Subcutaneous adipose tissue (tissue), 4 donors: ENCODE data around the gene GATA2. TPM values are rescaled to one million over a fixed set of nuclear protein-coding genes. Genes with fewer than 3 reads are reported as not detected.

Experiments used
- total RNA-seq, 4 donors: library from RNA; depleted of rRNA; stranded (reverse); fragments of >200 nt; gene quantifications; one replicate each; pipeline ENCODE4 v1.1.0, GENCODE V29; 2016
- TF ChIP-seq, protein P1 (sequence below): fragments of 450-650 bp; IDR thresholded peaks from one replicate; pipeline ENCODE4 v1.5.1; 2016; ENCODE audit warnings: low read depth, mild to moderate bottlenecking, control low read depth, antibody characterized with exemption, moderate library complexity

Gene GATA2
- total RNA-seq, 4 donors from 2014 or later, result 2.4 to 26.6 (median 11.0) TPM

DNA sequence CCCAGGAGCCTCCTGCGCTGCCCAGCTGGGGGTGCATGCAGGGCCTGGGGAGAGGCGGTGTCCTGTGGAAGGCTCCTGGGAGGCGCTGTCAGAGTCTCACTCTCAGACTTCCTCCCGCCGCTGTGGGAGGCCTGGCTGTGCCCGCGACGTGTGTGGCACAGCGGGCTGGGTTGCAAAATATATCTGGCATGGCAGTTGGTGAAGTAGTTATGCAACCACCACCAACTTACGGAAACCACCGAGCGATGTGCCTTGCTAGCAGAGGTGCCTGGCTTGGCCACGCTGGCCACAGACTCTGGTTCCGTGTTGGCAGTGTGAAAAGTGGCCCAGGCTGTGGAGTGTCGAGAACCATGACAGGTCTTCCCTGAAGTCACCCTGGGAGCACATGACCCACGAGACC lies 30.6 kb upstream of the GATA2 start:
- TF ChIP-seq, protein P1, sequence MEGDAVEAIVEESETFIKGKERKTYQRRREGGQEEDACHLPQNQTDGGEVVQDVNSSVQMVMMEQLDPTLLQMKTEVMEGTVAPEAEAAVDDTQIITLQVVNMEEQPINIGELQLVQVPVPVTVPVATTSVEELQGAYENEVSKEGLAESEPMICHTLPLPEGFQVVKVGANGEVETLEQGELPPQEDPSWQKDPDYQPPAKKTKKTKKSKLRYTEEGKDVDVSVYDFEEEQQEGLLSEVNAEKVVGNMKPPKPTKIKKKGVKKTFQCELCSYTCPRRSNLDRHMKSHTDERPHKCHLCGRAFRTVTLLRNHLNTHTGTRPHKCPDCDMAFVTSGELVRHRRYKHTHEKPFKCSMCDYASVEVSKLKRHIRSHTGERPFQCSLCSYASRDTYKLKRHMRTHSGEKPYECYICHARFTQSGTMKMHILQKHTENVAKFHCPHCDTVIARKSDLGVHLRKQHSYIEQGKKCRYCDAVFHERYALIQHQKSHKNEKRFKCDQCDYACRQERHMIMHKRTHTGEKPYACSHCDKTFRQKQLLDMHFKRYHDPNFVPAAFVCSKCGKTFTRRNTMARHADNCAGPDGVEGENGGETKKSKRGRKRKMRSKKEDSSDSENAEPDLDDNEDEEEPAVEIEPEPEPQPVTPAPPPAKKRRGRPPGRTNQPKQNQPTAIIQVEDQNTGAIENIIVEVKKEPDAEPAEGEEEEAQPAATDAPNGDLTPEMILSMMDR, result no peak

DNA sequence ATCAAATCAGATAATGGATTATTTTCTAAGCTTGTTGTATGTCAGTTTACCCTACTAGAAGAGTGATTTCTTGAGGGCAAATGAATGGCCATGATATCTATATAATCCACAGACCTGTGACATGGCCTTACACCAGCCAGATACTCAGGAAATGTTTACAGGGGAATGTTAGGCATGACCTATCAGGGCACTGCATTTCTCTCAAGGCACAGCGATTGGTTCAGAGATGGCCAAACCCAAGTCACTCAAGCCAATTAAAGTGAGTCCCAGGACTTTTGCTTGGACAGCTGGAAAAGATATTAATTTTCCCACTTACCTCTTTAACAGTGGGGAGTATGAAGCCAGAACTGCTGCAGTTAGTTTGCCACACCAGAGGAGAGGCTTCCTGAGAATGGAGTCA lies 28.7 kb upstream of the GATA2 start:
- TF ChIP-seq, protein P1, result no peak

DNA sequence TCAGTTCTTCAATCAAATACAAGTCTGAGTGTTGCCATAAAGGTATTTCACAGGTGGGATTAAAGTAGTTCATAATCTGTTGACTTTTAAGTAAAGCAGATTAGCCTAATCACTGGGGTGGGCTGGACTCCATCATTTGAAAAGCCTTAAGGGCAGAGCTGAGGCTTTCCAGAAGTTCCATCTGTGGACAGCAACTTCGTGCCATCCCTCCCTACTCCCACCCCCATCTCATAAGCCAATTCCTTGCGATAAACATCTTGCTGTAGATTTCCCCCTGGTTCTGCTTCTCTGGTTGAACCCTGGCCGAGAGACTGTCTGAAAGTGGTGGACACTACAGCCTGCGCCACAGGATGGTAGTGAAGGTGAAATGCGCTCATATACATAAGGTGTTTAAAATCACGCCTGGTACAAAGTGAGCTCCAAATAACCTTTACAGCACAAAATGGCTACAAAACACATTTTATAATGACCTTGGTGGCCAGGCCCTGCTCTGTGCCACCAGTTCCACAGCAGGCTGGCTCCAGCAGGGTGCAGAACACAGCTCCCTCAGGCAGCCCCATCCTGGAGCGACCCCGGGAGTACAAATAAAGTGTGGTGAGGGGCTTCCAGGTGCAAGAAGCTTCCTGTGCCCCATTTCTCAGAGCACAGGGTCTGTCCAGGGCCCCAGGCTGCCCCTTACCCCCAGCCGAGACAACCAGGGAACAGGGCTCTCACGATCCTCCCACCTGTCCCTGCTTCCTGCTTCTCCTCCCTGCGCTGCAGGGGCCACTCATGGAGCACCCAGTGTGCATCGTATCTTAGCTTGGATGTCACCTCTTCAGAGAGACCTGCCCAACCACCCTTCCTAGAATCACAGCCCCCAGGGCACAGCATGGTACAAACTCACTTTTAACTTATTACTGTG lies 25.8 kb upstream of the GATA2 start:
- TF ChIP-seq, protein P1, result no peak

DNA sequence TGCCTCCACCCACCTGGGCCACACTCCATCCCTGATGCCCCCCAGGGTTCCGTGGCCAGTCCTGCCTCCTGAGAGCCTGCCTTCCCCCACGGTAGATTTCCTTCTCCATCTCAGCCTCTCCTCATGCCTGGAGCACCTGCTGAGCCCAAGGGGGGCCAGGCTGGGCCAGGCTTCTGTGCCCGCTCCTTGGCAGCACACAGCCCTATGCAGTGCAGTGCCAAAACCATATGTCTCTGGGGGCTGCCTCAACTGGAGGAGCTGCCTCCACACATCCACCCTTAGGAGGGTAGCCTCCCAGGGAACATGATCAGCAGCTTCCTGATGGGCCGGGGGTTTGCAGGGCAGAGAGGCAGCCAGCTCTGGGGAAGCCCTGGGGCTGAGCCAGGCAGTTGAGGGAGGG lies 24.6 kb upstream of the GATA2 start:
- TF ChIP-seq, protein P1, result no peak

DNA sequence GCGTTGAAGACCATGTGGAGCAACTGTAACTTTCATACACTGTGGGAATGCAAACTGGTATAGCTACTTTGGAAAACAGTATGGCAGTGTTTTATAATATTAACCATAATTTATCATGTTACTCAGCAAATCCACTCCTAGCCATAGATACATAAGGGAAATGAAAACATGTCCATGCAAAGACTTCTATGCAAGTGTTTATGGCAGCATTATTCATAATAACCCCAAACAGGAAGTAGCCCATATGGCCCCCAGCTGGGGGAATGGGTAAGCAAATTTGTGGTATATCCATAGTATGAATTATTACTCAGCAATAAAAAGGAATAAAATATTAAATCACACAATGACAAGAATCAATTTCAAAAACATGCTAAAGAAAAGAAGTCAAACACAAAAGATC lies 23.0 kb upstream of the GATA2 start:
- TF ChIP-seq, protein P1, result no peak

DNA sequence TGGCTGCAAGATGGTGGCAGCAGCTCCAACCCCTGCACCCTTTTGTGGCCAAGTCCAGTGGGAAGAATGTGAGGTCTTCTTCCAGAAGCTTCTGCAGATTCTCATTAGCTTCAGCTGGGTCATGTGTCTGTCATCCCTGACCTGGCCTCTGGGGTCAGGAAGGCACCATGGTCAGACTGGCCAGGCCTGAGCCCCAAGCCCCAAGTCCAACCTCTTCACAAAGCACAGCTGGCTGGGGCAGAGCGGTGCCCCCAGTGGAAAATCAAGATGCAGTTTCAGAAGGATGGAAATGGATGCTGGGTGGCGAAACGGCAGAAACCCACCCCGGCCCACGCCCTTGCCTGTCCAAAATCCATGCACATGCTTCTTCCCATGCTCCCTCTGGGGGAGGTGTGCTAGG lies 15.9 kb upstream of the GATA2 start:
- TF ChIP-seq, protein P1, result no peak

DNA sequence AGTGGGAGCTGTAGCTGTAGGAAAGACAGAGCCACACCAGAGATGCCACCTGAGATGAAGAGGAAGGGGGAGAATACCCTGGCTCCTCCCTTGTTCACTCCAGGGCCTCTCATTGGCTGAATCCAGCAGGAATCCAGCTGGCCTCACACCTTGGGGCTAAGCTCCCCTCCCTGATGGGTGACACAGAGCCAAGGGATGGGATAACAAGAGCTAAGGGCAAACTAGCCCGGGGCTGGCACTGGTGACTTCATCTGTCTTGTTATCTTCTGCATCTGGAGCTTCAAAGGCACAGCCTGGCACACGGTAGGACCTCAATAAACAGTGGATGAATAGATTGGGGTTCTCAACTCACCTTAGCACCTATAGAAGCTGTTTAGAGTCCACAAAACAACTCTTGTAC lies 13.8 kb upstream of the GATA2 start:
- TF ChIP-seq, protein P1, result no peak
